A673 (cell line): ENCODE data around the gene AKNA.

Source experiments
- EZH2 ChIP-seq: fragments of 200-600 bp; sonication (generic); IDR thresholded peaks from 2 replicates; pipeline ENCODE4 v1.6.1; 2017; ENCODE audit warnings: borderline replicate concordance, low read depth, mild to moderate bottlenecking, mixed read lengths, antibody characterized with exemption, low read length; ENCODE audit not compliant: poor library complexity, severe bottlenecking
- TF ChIP-seq, protein P1 (sequence below): fragments of 300-800, 200-600 bp; sonication (generic); conservative IDR thresholded peaks from 2 replicates; pipeline ENCODE4 v1.5.1; 2017; ENCODE audit warnings: low read depth, mild to moderate bottlenecking, antibody characterized with exemption, low read length, moderate library complexity, mixed read lengths

DNA sequence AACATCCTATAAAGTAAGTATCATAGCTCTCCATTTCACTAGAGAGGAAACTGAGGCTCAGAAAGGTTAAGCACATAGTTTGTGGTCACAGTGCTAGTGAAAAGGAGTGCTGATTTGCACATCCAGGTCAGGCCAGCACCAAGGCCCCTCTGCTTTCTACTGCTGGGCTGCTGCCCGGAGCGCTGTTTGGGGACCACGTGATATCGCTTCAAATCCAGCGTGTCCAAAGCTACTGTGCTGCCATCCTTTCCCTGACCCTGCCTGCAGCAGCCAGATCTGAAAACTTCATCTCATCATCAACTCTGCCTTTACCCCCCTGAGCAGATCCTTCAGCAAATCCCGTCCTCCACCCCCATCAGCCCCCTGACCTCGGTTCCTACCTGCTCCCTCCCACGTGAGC, 40.7 kb upstream of the AKNA start:
- TF ChIP-seq, protein P1, sequence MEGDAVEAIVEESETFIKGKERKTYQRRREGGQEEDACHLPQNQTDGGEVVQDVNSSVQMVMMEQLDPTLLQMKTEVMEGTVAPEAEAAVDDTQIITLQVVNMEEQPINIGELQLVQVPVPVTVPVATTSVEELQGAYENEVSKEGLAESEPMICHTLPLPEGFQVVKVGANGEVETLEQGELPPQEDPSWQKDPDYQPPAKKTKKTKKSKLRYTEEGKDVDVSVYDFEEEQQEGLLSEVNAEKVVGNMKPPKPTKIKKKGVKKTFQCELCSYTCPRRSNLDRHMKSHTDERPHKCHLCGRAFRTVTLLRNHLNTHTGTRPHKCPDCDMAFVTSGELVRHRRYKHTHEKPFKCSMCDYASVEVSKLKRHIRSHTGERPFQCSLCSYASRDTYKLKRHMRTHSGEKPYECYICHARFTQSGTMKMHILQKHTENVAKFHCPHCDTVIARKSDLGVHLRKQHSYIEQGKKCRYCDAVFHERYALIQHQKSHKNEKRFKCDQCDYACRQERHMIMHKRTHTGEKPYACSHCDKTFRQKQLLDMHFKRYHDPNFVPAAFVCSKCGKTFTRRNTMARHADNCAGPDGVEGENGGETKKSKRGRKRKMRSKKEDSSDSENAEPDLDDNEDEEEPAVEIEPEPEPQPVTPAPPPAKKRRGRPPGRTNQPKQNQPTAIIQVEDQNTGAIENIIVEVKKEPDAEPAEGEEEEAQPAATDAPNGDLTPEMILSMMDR, result no peak
- TF ChIP-seq EZH2, result no peak
